ENCODE results near the gene ODC1.

DNA sequence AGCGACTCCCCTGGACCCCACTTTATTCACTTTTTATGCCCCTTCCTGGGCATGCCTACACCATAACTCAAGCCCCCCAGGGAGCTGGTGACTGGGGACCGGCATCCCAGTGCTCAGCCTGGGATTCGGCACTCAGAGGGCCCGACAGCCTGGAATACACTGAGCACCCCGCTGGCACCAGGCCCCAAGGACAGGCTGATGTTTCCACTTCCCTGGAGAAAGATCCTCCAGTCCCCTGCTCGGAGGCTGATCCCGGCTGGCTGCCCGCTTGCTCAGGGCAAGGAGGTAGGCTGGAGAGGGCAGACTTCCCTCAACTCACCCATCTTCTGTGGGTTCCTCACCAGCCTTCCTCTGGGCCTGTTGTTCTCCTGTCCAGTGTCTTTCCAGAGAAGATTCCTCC, 36.6 kb downstream of the ODC1 start:
- no peak for TF ChIP-seq GATA2 (IDR thresholded peaks at IDR 0.05; ENCODE audit: low read depth, low read length)
- no peak for TF ChIP-seq GATA3 (IDR thresholded peaks at IDR 0.05; ENCODE audit: low read depth, low read length)

Data from SH-SY5Y (cell line).